GM12878 (cell line): ENCODE measurements around the gene CHAF1A. TPM values are rescaled to one million over a fixed set of nuclear protein-coding genes. Genes with fewer than 3 reads are reported as not detected.

ENCODE experiments used
- ATAC-seq: fragments of 200-7000 bp; cut with Tn5 transposase; 3 replicates; pipeline ENCODE4 v1.9.1; 2020; ENCODE audit warnings: mild to moderate bottlenecking, moderate library complexity
- BruUV-seq: library from RNA; stranded (reverse); fragments of 400-500 nt; replicated peaks from 2 replicates; lab custom pipeline; 2021; lab: Mats Ljungman, UMichigan
- CTCF ChIA-PET: fragments of 300-600 bp; sonication (Branson Sonifier 250); formaldehyde crosslinking; extraction: SDS; loops from one replicate; lab custom pipeline; 2021; ENCODE audit warnings: inconsistent platforms; lab: Yijun Ruan, JAX
- POLR2A ChIA-PET: fragments of 350-600 bp; formaldehyde crosslinking; extraction: SDS; loops from one replicate; lab custom pipeline; 2021; ENCODE audit warnings: inconsistent platforms; lab: Charles Lee
- RAD21 ChIA-PET: fragments of 300-600 bp; sonication (Branson Sonifier 250); formaldehyde crosslinking; loops from one replicate; lab custom pipeline; 2023; ENCODE audit warnings: antibody characterized with exemption; ENCODE audit not compliant: unreplicated experiment; lab: Charles Lee
- SMC1A ChIA-PET: fragments of 300-600 bp; sonication (Branson Sonifier 250); formaldehyde crosslinking; loops from one replicate; lab custom pipeline; 2023; ENCODE audit not compliant: unreplicated experiment, uncharacterized antibody; lab: Charles Lee
- DNase-seq: peaks from one replicate; pipeline ENCODE4 v3.0.0-alpha.2; 2011; ENCODE audit warnings: low read depth, low spot score
- FAIRE-seq: peaks from 3 replicates; lab custom pipeline; 2011; peaks lifted over from hg19 to GRCh38; lab: Jason Lieb, UNC
- H2AFZ ChIP-seq: 2 replicates; pipeline ENCODE4 v1.6.0; 2011; ENCODE audit warnings: low read depth, low read length, control low read depth; ENCODE audit not compliant: control insufficient read depth
- H3K27ac ChIP-seq: 2 replicates; pipeline ENCODE4 v1.5.1; 2011; ENCODE audit warnings: control low read depth; ENCODE audit not compliant: control insufficient read depth, insufficient read depth
- H3K27me3 ChIP-seq, 2 experiments: replicated peaks in 1 of 2; 2 replicates each; pipeline versions ENCODE4 v1.6.0 to v1.6.1; 2011; ENCODE audit warnings: low read length in 1 of 2; ENCODE audit not compliant: control insufficient read depth in 2 of 2, insufficient read depth in 2 of 2
- H3K36me3 ChIP-seq, 2 experiments: 2 replicates each; pipeline ENCODE4 v1.5.1; 2011; ENCODE audit warnings: low read length in 1 of 2; ENCODE audit not compliant: control insufficient read depth in 2 of 2, insufficient read depth in 2 of 2
- H3K4me1 ChIP-seq: 2 replicates; pipeline ENCODE4 v1.6.1; 2011; ENCODE audit warnings: mild to moderate bottlenecking, low read length, moderate library complexity, mixed read lengths; ENCODE audit not compliant: control insufficient read depth, insufficient read depth
- H3K4me2 ChIP-seq: 2 replicates; pipeline ENCODE4 v1.6.0; 2011; ENCODE audit warnings: control low read depth; ENCODE audit not compliant: control insufficient read depth, insufficient read depth
- H3K4me3 ChIP-seq: fragments of 200-600 bp; sonication (generic); 2 replicates; pipeline ENCODE4 v1.5.1; 2016
- H3K79me2 ChIP-seq: 2 replicates; pipeline ENCODE4 v1.6.0; 2011; ENCODE audit warnings: low read length; ENCODE audit not compliant: control insufficient read depth, insufficient read depth
- H3K9ac ChIP-seq: 2 replicates; pipeline ENCODE4 v1.8.0; 2011; ENCODE audit warnings: low read length, control low read depth, mixed read lengths; ENCODE audit not compliant: control insufficient read depth, insufficient read depth
- H3K9me3 ChIP-seq: replicated peaks from 3 replicates; pipeline ENCODE4 v1.5.1; 2011; ENCODE audit warnings: mild to moderate bottlenecking, low read length; ENCODE audit not compliant: control insufficient read depth, insufficient read depth
- H4K20me1 ChIP-seq: 2 replicates; pipeline ENCODE4 v1.6.0; 2011; ENCODE audit not compliant: control insufficient read depth, insufficient read depth
- CBX3 ChIP-seq: fragments of 200-600 bp; sonication (generic); IDR thresholded peaks from 2 replicates; pipeline ENCODE4 v1.6.1; 2016; ENCODE audit warnings: low read depth, borderline replicate concordance
- EZH2 ChIP-seq: IDR thresholded peaks from 2 replicates; pipeline ENCODE4 v1.6.1; 2012; ENCODE audit warnings: low read depth, mild to moderate bottlenecking, control low read depth, inconsistent platforms, low read length, borderline replicate concordance; ENCODE audit not compliant: control insufficient read depth
- IRF5 ChIP-seq: fragments of 450-650 bp; IDR thresholded peaks from 2 replicates; pipeline ENCODE4 v1.6.1; 2017; ENCODE audit warnings: borderline replicate concordance
- KLF5 ChIP-seq: fragments of 450-650 bp; IDR thresholded peaks from 2 replicates; pipeline ENCODE4 v1.6.1; 2014; ENCODE audit warnings: mild to moderate bottlenecking; ENCODE audit not compliant: partially characterized antibody
- MLLT1 ChIP-seq: fragments of 450-650 bp; IDR thresholded peaks from 2 replicates; pipeline ENCODE4 v1.6.1; 2016; ENCODE audit warnings: mild to moderate bottlenecking
- POLR2AphosphoS5 ChIP-seq: IDR thresholded peaks from 2 replicates; pipeline ENCODE4 v1.6.1; 2011; ENCODE audit warnings: mild to moderate bottlenecking, low read length, inconsistent platforms
- RBBP5 ChIP-seq: fragments of 200-600 bp; sonication (generic); conservative IDR thresholded peaks from 2 replicates; pipeline ENCODE4 v1.6.1; 2016
- SIX5 ChIP-seq: IDR thresholded peaks from 2 replicates; pipeline ENCODE4 v1.6.1; 2011; ENCODE audit warnings: mild to moderate bottlenecking, low read depth, low read length, moderate library complexity; ENCODE audit not compliant: severe bottlenecking
- SRF ChIP-seq, 2 experiments: IDR thresholded peaks; 2 replicates each; pipeline ENCODE4 v1.6.1; 2011; ENCODE audit warnings: low read depth in 2 of 2, low read length in 2 of 2, mild to moderate bottlenecking in 1 of 2, moderate library complexity in 1 of 2
- SUPT20H ChIP-seq: IDR thresholded peaks from 2 replicates; pipeline ENCODE4 v1.6.1; 2011; ENCODE audit warnings: low read depth, mild to moderate bottlenecking, low read length, moderate library complexity, borderline replicate concordance; ENCODE audit not compliant: control insufficient read depth
- WGBS: methylation state at CpG from one replicate; pipeline ENCODE4 v1.1.6; 2016; ENCODE audit warnings: low lambda C conversion rate; ENCODE audit not compliant: insufficient replicate concordance, insufficient coverage; ENCODE audit errors: missing lambda C conversion rate; 5-methylcytosine and 5-hydroxymethylcytosine counted together
- in situ Hi-C: fragments of 300-500 bp; cut with MboI; formaldehyde crosslinking; loops from 9 replicates; pipeline ENCODE4 v1.14.3; 2018; ENCODE audit warnings: mixed read lengths
- intact Hi-C: fragments of 100-400 bp; cut with micrococcal nuclease; formaldehyde crosslinking; loops from one replicate; pipeline ENCODE4 v1.14.2; 2022; ENCODE audit not compliant: unreplicated experiment
- polyA plus RNA-seq, 11 experiments: library from polyadenylated mRNA; depleted of rRNA in 4 of 11; unstranded in 6 of 11; stranded (reverse) in 5 of 11; fragments of >200 nt; fragmentation: Nextera tagmentation in 4 of 11; fragmentation: Illumina TruSeq in 1 of 11; extraction: Ambion mirVana in 4 of 11; extraction: Trizol in 1 of 11; gene quantifications; 1 replicate in 1 of 11; 2 replicates in 10 of 11; pipeline versions ENCODE4 v1.2.1 to v1.2.3, GENCODE V29; 2011 to 2016; ENCODE audit warnings: inconsistent platforms in 2 of 11, missing spikeins in 2 of 11, low read depth in 1 of 11
- total RNA-seq, 4 experiments: library from RNA; depleted of rRNA in 3 of 4; stranded (reverse); fragments of >200 nt in 3 of 4; fragmentation: Illumina TruSeq in 1 of 4; extraction: Trizol in 1 of 4; gene quantifications; 2 replicates each; pipeline versions ENCODE4 v1.2.1 to v1.2.3, GENCODE V29; 2013 to 2021
- TF ChIP-seq, protein P1 (sequence below): fragments of 150-350 bp; IDR thresholded peaks from 2 replicates; pipeline ENCODE4 v1.6.1; 2016; ENCODE audit warnings: low read depth, low read length

The CHAF1A gene
- total and polyA plus RNA-seq, 10 of the 15 experiments (the other 5 are each of a cell fraction or from before 2014, with no cell fraction given), result 1.3 to 69.1 (median 34.2) TPM

DNA sequence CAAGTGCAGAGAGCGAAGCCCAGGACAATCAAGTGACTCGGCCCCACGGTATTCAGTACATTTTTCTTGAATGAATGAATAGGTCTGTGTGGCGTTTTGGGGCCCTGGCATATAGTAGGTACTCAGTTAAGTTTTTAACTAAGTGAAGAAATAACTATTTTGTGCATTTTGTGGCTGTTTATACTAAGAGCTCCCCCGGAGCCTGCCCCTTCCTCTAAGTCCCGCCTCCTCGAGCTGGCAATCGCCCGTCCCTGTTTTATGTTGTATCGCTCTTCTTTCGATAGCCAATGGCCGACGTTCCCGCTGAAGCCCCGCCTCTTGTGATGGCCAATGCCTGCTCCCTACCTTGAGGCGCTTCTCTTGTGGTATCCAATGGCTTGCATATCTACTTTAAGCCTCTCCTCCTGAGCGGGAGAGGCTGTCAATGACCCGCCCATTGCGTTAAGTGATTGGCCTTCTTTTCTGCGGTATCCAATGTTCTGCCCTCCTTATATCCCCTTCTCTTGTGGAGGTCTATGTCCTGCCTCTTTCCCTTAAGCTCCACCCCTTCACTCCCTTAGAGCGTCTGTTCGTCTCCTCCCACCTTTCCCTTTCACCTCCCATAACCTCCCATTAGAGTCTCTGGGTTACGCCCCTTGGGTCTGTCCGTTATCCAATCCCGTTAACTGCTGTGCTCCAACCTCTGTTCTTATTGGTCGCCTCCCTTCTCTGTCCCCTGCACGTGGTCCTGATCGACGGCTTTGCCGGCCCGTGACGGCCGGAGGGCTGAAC is 69.1 kb downstream of the CHAF1A start:
- peaks cover 7% of the 10 kb centered on the region for H3K4me1 ChIP-seq
- peak overlapping the region; percentile 89 for H3K9ac ChIP-seq
- H3K9me3 ChIP-seq, result no peaks in the 10 kb centered on the region
- H3K27ac ChIP-seq, result peak overlapping the region; percentile 90
- intact Hi-C loops, result loop anchor here (5.0 kb wide), 1 partner anchor 251 kb away; the partner anchor contains the start of gene DPP9
- WGBS, result 2% methylated on average over 33 of the region's 33 CpGs
- ChIA-PET RAD21 (interaction anchor here (0.6 to 1.9 kb wide), 7 partner anchors 11 to 388 kb away, joined by 3 to 10 read pairs (median 3); partner anchors contain the start of genes CHAF1A and FEM1A), POLR2A (interaction anchor here (1.0 to 1.9 kb wide), 8 partner anchors 9 to 227 kb away, joined by 3 to 9 read pairs (median 3); partner anchors contain the start of genes CHAF1A and UBXN6), SMC1A (interaction anchor here (0.7 to 2.1 kb wide), 4 partner anchors 9 to 67 kb away, joined by 3 to 4 read pairs (median 3); no protein-coding TSS in a partner anchor), CTCF (interaction anchor here (0.6 to 1.6 kb wide), 11 partner anchors 11 to 238 kb away, joined by 3 to 7 read pairs (median 3); partner anchors contain the start of gene CHAF1A)
- FAIRE-seq, result peak; percentile 100
- H3K79me2 ChIP-seq, result peaks cover 26% of the 10 kb centered on the region
- peak; percentile 94 for ATAC-seq
- H3K27me3 ChIP-seq, result no peaks in the 10 kb centered on the region
- H4K20me1 ChIP-seq, result no peaks in the 10 kb centered on the region
- peak; percentile 100 for DNase-seq
- in situ Hi-C loops, result no loop called here
- H2AFZ ChIP-seq, result peak overlapping the region; percentile 95
- BruUV-seq, result no TSS peak
- H3K4me3 ChIP-seq, result peak overlapping the region; percentile 99
- H3K36me3 ChIP-seq, result peaks cover 0 to 3% of the 10 kb centered on the region in 2 experiments; a peak in 2 of 4 replicates
- H3K4me2 ChIP-seq, result peak overlapping the region; percentile 92
- TF ChIP-seq MLLT1 (no peak), IRF5 (no peak), SRF (IDR thresholded peaks at IDR 0.05; ENCODE audit: low read depth in 2 of 2, low read length in 2 of 2) (no peak), RBBP5 (no peak), SIX5 (peak; percentile 35), SUPT20H (no peak), POLR2AphosphoS5 (peak; percentile 62; the same call in 1 of the 2 replicates), EZH2 (no peak), KLF5 (no peak), CBX3 (no peak)
- TF ChIP-seq, protein P1, sequence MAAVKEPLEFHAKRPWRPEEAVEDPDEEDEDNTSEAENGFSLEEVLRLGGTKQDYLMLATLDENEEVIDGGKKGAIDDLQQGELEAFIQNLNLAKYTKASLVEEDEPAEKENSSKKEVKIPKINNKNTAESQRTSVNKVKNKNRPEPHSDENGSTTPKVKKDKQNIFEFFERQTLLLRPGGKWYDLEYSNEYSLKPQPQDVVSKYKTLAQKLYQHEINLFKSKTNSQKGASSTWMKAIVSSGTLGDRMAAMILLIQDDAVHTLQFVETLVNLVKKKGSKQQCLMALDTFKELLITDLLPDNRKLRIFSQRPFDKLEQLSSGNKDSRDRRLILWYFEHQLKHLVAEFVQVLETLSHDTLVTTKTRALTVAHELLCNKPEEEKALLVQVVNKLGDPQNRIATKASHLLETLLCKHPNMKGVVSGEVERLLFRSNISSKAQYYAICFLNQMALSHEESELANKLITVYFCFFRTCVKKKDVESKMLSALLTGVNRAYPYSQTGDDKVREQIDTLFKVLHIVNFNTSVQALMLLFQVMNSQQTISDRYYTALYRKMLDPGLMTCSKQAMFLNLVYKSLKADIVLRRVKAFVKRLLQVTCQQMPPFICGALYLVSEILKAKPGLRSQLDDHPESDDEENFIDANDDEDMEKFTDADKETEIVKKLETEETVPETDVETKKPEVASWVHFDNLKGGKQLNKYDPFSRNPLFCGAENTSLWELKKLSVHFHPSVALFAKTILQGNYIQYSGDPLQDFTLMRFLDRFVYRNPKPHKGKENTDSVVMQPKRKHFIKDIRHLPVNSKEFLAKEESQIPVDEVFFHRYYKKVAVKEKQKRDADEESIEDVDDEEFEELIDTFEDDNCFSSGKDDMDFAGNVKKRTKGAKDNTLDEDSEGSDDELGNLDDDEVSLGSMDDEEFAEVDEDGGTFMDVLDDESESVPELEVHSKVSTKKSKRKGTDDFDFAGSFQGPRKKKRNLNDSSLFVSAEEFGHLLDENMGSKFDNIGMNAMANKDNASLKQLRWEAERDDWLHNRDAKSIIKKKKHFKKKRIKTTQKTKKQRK, result peak; percentile 94
